Measurements from ENCODE around the gene RBMX2.

DNA sequence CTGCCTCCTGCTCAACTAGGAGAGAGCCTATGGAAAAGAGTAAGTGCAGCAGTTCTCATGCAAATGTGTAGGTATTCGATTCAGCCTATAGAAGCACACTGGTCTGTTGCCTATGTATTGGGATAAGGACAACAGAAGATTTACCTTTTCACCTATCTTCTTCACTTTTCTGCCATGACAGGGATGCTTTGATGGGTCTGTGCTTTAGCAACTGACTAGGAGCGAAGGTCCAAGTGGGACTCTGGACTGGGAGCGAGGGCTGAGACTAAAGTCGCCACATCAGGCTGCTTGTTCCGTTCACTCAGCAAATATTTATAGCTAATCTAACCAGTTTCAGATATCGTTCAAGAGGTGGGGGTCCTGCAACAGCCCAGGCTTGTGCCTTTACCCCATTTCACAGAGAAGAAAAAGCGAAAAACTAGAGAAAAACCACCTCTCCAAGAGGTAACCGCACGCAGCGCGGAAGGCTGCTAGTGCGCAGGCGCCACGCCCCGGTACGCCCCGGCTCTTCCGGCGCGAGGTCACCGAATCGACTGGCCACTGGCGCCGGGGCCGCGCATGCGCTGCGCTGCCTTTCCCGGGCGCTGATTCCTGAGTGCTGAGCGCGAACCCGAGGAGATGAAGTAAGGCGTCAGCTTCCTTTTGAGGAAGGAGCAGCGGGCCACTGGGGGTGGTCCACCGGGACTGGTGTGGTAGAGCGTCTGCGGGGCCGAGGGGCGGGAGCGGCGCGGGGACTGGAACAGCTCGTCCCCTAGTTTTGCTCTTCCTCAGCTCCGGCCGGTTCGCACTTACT, at the start of gene RBMX2:
- peak; percentile 83 for TF ChIP-seq POLR2AphosphoS5 (IDR thresholded peaks at IDR 0.05; ENCODE audit: borderline replicate concordance, low read depth, low read length)
- TF ChIP-seq EZH2 (IDR thresholded peaks at IDR 0.05), result no peak

Data from SK-N-MC (cell line).